ENCODE measurements around the gene GNG13.
"Not testable (repeated sequence)": the region's sequence is repeated elsewhere in the genome, so short reads cannot be mapped to it uniquely, and the experiment has no call there.

The GNG13 gene

DNA sequence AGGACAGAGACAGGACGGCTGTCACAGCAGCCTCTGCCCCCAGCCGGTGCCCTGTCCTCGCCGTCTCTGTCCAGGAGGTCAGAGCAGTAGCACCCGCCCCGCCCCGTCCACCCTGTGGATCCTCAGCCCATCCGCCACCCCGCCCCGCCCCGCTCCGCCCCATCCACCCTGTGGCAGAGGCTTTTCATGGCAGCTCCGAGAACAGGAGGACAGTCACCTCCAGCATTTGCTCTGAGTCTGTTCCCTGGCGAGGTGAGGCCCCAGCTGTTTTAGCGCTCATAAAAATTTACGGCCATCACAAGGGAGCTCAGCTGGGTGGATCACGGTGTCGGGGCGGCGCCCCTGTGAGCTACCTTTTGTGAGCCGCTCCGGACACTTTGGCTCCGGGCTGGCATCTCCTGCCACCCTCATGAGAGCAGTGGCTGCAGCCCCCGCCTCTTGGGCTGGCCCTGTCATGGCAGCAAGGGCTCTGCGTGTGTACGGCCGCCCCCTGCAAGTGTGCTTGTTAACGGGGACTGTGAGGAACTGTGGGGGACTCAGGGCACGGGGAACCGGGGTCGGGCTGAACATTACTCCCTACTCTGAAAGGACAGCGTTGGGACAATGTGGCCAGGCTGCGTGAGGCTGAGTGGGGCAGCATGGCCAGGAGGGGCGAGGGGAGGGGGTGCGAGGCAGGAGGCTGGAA, 32.3 kb upstream of the GNG13 start:
- no peak for DNase-seq (ENCODE audit: low read depth in 1 of 2, low spot score in 1 of 2)

DNA sequence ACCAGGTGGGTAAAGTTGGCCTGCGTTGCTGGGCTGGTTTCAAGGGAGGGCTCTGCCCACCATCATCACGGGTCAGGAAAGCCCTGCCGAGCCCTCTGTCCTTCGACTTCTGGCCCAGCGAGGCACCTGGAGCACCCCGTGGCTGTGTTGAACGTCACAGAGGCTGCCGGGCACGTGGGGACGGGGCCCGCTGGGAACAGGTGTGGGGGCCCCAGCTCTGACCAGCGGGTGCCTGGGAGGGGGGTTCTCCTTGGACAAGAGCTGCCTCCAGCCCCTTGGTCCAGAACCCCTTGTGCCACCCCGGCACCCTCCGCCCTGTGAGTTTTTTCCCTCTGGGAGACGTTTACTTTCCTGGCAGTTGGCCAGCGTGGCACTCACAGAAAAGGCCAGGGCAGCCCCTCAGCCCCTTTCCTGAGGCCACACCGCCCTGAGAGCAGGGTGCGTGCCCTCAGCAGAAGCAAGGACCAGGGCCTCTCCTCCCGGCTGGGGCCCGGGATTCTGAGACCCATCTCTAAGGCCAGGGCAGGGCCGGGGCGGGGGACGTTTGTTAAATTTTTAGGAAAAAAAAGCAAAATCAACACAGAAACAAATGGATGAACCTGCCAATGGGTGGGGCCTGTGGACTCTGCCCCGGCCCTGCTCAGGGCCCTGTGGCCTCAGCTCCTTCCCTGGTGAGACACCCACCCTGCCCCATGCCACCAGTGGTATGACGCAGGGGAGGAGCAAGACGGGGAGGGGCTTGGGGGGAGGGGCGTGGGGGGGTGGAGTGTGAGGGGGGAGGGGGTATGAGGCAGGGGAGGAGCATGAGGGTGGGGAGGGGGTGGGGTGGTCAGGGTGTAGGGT, 31.3 kb upstream of the GNG13 start:
- DNase-seq (ENCODE audit: low read depth in 1 of 2, low spot score in 1 of 2), result no peak

DNA sequence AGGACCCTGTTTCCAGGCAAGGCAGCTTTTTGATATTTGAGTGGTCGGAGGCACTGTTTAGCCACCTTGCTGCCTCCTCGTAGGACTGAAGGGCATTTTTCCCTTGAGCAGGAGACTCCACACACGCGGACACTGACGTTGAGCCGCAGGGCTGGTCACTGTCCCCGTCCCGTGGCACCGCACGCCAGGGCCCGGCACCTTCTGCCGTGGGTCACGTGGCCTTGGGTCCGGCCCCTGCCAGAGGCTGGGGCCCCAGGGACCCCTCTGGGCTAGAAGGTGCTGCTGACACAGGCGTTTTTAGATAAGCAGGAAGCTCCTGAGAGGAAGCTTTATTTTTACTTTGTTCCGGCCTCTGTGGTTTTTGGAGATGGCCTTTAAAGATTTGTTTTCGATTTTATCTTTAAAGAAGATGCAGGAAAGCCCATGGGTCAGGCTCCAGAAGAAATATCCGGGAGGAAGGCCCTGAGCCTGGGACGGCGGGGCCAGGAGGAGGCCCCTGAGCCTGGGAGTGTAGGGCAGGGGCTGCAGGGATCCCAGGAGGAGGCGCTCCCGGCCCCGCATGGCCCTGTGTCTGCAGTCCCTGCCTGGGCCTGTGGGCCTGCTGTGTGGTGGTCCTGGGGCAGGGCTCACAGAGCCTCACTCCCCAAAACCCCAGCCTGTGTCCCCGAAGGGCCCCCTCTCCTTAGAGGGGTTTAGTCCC, 30.5 kb upstream of the GNG13 start:
- no peak for DNase-seq (ENCODE audit: low read depth in 1 of 2, low spot score in 1 of 2)

DNA sequence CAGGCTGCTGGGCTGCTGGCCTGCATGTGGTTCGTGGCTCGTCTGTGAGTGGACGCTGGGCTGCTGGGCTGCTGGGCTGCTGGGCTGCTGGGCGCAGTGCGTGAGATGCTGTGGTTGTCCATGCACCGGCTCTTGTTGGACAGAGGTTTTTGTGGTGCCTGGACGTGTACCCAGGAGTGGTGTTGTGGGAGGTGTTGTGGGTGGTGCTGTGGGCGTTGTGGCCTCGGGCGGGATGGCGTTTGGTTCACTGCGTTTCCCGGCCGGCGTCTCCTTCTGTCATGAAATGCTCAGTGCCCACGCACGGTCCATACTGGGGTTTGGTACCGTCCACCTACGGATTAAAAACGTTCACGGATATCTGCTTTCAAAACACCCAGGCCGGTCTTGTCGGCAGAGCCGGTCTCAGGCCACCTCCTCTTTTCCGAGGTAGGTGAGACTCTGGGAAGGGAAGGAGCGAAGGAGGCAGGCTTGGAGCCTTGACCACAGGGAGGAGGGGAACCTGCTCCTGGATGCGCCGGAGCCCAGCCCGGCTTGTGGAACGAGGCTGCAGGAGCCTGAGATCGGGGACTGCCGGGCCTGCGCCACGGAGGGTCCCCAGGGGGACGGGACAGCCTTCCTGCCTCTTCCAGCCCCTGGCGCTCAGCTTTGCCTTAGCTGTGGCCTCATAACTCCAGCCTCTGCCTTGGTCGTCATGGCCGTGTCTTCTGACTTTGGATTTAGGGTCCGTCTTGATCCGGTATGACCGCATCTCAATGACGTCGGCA, 29.8 kb upstream of the GNG13 start:
- DNase-seq (ENCODE audit: low read depth in 1 of 2, low spot score in 1 of 2), result no peak

DNA sequence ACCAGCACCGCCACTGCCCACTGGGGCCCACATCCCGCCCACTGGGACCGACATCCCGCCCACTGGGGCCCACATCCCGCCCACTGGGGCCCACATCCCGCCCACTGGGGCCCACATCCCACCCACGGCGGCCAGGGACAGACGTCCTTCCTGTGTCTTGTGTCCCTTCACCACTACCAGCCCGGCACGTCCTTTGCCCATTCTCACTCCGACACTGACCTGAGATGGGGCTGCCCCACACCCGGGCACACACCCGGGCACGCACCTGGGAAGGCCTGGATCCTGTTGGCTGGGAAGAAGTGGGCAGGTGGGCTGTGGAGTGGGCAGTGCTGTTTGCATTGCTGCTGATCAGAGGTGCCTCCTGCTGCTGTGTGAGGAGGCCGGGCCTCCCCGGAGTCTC, 28.4 kb upstream of the GNG13 start:
- DNase-seq (ENCODE audit: low read depth in 1 of 2, low spot score in 1 of 2), result no peak

DNA sequence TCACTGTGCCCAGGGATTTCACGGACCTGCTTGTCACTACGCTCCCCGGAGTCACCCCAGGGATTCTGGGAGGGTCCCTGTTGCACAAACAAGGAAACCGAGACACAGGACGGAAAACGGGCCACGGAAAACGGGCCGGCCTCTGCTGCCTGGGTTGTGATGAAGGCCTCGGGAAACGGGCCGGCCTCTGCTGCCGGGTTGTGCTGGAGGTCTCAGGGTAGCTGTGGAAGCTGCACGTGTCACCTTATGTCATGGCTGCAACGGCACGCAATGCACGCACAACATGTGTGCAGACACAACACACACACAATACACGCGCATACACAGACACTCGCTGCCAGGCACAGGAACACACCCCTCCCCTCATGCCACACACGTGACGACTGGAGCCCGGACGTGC, 27.0 kb upstream of the GNG13 start:
- no peak for DNase-seq (ENCODE audit: low read depth in 1 of 2, low spot score in 1 of 2)

DNA sequence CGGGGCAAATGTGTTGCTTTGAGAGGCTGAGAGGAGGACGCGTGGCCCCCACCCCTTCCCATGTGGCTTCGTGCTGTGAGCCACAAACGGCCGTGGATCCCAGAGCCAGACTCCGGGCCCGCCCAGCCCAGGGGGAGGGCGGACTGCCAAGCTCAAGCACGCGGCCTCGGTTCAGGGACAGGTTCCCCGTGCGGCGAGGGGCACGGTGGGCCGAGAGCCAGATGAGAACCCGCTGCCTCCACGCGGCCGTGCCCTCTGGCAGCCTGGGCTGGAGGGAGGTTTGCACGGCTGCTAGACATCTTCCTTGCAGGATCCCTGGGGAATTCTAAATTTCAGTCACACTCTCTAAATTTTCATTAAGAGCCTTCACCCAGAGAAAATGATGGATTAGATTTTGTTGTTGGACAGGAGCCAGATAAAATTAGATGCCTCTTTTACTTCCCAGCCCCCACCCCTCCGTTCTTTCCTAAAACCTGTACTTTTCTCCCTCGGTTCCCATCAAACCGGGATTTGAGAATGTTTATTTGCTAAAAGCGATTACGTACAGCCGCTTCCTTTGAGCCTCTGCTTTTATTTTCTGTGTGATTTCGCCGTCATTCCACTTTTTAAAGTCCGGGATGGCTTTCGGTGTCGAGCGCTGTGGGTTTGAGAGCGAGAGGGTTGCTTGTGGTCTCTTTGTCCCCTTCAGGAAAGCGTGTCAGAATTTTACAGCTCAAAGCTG, 25.0 kb upstream of the GNG13 start:
- DNase-seq (ENCODE audit: low read depth in 1 of 2, low spot score in 1 of 2), result no peak

DNA sequence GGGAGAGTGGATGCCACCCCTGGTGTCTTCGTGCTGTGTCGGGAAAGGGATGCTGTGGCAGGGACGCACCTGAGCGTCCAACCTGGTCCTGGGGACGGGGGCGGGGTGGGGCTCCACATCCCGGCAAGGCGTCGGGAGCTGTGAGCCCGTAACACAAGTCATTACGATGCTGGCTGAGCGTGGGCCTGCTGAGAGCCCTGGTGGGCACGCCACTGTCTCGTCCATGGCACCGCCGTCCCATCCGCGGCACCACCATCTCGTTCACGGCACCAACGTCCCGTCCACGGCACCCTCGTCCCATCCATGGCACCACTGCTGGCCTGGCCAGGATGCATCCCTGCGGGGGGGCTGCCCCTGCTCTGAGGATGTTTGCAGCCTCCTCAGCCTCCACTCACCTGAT, 24.1 kb upstream of the GNG13 start:
- DNase-seq (ENCODE audit: low read depth in 1 of 2, low spot score in 1 of 2), result no peak

DNA sequence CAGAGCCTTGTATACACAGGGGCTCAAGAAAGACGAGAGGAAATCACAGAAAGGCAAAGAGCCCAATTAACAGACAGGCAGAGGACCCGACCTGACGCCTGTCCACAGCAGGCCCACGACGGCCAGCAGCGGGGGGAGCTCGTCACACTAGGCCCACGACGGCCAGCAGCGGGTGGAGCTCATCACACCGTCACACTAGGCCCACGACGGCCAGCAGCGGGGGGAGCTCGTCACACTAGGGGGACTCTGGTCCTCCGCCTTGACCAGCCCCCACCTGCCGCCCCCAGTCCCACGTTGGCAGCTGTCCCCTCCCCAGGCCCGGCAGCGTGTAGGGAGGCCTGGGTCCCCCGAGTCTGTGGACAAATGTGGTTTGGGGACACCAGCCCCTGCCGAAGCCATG, 23.7 kb upstream of the GNG13 start:
- no peak for DNase-seq (ENCODE audit: low read depth in 1 of 2, low spot score in 1 of 2)

DNA sequence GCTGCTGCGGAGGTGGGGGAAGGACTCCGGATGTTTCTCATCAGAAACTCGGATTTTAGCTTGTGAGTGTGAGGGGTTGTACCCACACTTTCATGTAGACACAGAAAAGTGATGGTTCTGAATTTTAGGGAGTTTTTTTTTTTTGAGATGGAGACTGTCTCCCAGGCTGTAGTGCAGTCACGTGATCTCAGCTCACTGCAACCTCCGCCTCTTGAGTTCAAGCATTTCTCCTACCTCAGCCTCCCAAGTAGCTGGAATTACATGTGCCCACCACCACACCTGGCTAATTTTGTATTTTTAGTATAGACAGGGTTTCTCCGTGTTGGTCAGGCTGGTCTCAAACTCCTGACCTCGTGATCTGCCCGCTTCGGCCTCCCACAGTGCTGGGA, 22.4 kb upstream of the GNG13 start:
- no peak for DNase-seq (ENCODE audit: low read depth in 1 of 2, low spot score in 1 of 2)

DNA sequence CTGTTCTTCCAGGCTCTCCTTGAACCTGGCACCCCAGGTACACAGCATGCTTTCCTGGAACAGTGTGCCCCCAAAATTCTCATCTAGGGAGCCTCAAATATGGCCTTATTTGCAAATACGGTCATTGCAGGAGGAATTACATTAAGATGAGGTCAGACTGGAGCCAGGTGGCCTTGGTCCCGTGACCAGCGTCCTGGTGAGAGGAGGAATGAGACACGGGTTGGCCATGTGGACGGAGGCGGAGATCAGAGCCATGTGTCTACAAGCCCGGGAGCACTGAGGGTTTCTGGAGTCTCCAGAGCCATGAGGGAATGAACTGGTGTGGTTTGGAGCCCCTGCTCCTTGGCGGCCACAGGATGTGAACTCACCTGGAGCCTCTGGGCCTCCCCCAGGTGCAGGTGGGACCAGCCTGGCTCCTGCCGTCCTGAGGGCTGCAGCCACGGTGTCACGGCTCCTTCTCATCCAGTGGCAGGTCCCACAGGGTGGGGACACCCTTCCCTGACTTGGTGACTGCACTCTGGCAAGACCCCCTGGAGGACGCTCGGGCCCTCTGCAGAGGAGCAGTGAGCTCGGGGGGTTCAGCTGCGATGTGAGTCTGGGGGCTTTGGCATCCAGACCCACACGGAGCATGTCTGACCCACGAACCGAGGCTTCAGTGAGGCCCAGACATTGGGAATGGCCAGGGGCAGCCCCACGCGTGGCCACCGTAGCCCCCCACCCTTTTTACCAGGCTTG, 21.8 kb upstream of the GNG13 start:
- DNase-seq (ENCODE audit: low read depth in 1 of 2, low spot score in 1 of 2), result no peak

DNA sequence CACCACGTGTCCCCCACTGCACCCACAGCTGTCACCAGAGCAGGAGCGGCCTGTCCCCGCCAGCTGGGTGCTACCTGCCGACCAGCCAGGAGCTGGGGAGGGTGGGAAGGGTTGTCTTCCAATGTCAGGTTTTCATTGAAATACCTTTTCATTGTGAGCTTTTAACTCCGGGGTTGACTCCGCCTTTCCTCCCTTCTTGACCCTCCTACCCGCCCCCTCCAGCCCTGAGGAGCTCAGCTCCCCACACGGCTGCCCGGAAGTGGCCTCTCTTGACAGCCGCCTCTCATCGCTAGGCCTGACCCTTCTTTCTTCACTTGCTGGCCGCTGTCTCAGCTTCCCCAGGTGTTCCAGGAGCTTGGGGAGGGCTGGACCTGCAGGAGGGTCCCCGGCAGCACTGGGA, 21.2 kb upstream of the GNG13 start:
- no peak for DNase-seq (ENCODE audit: low read depth in 1 of 2, low spot score in 1 of 2)

DNA sequence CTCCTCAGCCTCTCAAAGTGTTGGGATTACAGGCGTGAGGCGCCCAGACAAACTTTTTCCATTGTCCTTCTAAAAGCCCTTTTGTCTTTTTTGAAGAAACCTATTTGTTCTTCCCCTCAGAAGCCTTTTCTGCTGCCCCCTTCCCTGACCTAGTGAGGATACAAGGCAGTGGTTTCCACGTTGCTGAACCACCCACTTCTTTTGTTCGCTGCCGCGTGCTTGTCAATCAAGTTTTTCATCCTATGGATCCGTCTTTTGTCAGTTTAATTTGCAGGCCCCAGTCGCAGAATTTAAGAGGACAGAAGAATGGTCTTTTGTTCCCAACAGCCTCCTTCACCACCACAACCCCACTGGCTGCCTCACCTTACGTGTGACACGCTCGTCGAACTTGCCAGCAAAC, 20.2 kb upstream of the GNG13 start:
- DNase-seq (ENCODE audit: low read depth in 1 of 2, low spot score in 1 of 2), result no peak

DNA sequence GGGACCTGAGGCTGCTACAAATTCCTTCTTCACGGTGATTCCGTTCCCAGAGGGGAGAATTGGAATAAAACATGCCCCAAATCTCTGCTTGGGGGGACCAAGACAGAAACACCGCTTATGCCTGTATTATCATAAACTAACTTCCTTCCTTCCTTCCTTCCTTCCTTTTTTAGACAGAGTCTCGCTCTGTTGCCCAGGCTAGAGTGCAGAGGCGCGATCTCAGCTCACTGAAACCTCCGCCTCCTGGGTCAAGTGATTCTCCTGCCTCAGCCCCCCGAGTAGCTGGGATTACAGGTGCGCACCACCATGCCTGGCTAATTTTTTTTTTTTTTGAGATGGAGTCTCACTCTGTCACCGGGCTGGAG, 19.5 kb upstream of the GNG13 start:
- DNase-seq (ENCODE audit: low read depth in 1 of 2, low spot score in 1 of 2), result not testable (repeated sequence)

DNA sequence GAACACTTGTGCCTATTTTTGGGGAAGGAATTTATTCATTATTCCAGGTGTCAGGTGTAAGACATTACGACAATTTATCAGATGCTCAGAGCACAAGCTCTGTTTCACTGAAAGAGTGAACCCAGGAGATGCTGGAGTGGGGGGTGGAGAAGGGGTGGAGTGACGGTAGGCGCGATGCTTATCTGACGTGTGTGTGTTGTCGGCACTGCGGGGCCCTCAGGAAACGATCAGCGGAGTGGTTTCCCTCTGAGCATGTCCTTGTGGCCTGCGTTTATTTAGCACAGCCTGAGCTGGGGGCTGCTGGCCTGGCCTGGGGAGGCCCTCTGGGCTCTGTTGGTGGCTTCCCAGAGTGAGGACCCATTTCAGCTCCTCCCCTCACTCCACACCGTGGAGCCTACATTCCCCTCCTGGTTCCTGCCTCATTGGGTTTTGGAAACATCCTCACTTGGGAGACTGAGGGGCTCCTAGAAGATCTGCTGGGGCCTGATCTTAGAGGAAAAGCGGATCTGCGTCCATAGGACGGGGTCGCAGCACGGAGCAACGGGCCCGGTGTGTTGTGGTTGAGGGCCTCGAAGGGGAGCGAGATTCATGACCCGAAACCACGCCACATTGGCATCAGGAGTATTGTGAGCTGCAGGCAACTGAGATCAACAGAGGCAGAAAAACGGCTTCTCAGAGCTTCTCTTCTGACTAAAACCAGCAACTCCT, 19.0 kb upstream of the GNG13 start:
- DNase-seq (ENCODE audit: low read depth in 1 of 2, low spot score in 1 of 2), result no peak

DNA sequence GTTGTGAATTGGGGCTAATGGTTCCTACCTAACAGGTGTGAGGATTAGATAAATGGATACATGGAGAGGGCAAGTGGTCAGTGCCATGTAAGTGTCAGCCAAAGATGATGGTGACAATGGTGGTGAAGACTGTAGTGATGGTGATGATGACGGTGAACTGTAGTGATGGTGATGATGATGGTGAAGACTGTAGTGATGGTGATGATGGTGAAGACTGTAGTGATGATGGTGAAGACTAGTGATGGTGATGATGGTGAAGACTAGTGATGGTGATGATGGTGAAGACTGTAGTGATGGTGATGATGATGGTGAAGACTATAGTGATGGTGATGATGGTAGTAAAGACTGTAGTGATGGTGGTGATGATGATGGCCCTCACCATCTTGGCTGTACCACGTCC, 18.1 kb upstream of the GNG13 start:
- no peak for DNase-seq (ENCODE audit: low read depth in 1 of 2, low spot score in 1 of 2)

DNA sequence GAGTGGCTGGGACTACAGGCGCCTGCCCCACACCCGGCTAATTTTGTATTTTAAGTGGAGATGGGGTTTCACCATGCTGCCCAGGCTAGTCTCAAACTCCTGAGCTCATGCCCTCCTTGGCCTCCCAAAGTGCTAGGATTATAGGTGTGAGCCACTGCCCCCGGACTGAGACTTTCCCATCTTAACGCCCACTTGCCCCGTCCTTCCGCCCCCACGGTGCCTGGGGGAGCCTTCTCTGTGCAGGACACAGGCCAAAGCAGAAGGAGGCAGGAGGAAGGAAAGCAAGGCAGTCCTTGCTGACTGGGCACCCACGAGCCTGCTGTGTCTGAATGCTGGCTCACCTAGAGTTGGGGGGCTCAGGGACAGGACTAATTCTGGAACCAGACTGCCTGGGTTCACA, 17.6 kb upstream of the GNG13 start:
- no peak for DNase-seq (ENCODE audit: low read depth in 1 of 2, low spot score in 1 of 2)

DNA sequence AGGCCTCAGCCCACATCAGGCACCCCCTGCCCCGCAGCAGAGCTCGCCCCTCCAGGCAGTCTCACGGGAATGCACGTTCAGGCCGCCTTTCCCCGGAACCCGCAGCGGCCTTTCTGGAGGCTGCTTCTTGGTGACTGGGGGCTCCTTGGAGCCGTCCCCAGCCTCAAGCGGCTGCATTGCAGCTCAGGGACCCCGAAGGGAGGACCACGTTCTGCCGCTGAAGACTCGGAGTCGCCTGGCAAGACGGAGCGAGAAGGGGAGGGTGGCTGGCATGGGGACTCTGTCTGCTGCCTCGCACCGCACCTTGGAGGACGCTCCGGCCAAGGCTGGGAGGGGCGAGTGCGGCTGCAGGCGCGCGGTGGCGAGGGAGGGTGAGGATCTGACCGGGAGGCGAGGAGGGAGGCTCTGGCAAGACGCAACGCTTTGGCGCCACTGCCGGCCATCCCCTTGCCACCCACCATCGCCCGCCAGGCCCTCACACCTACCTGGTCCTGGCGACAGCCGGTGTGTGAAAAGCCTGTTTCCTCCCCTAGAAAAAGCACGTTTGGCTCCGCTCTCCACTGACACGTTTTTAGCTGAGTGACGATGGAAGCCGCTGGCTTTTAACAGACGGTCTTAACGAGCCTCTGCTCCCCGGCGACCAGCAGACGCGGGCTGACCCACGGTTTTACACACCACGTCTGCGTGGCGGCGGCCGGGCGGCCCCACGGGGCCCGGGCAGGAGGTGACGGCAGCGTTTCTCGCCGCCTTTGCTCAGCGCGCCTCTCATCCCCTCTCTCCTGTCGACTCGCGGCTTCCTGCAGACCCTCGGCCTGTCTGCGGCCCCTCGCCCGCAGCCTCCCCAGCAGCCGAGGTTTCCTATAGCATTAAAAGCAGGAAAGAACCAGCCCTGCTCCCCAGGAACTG, 16.7 kb upstream of the GNG13 start:
- DNase-seq (ENCODE audit: low read depth in 1 of 2, low spot score in 1 of 2), result no peak

DNA sequence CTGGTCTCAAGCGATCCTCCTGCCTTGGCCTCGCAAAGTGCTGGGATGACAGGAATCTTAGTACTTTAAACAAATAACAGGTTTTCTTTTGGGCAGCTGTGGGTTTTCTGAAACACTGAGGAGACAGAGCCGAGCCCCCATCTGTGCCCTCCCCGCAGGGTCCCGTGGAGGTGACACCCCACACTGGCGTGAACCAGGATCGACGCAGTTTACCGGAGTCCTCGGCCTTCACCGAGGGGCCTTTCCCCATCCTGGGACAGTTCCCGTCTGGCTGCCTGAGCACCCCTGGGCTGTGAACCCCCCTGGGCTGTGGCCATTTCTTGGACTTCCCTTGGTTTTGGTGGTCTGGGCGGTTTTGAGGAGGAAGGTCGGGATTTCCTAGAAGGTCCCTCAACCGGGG, 15.3 kb upstream of the GNG13 start:
- no peak for DNase-seq (ENCODE audit: low read depth in 1 of 2, low spot score in 1 of 2)

All from activated CD4-positive, alpha-beta T cell treated with anti-CD3 and anti-CD28 coated beads, Interleukin-2, amount 50 U/mL, for 24 hours (primary cell).